Psoas muscle (tissue), 8 donors: ENCODE measurements around the gene ARL16. TPM values are rescaled to one million over a fixed set of nuclear protein-coding genes. Genes with fewer than 3 reads are reported as not detected.

Experiments used
- ATAC-seq, 4 donors: fragments of 200-7000 bp; cut with Tn5 transposase; one replicate each; pipeline ENCODE4 v1.9.1; 2020; ENCODE audit warnings: moderate library complexity in 3 of 4, mild to moderate bottlenecking in 2 of 4
- DNase-seq, 2 donors: peaks; one replicate each; pipeline ENCODE4 v3.0.0-alpha.2; 2020
- H3K27ac ChIP-seq: fragments of 200-600 bp; one replicate; pipeline ENCODE4 v1.8.0; 2022
- H3K27me3 ChIP-seq, 3 donors: fragments of 200-600 bp in 1 of 3; one replicate each; pipeline versions ENCODE4 v1.6.1 to v1.8.0; 2013 to 2022; ENCODE audit warnings: low read length in 2 of 3, mild to moderate bottlenecking in 2 of 3, moderate library complexity in 1 of 3; ENCODE audit not compliant: insufficient read depth in 3 of 3
- H3K36me3 ChIP-seq, 2 donors: fragments of 200-600 bp in 1 of 2; one replicate each; pipeline versions ENCODE4 v1.6.1 to v1.8.0; 2013 to 2022; ENCODE audit warnings: low read depth in 1 of 2, mild to moderate bottlenecking in 1 of 2, moderate library complexity in 1 of 2; ENCODE audit not compliant: insufficient read depth in 1 of 2
- H3K4me1 ChIP-seq: fragments of 200-600 bp; one replicate; pipeline ENCODE4 v1.8.0; 2022
- H3K4me3 ChIP-seq: fragments of 200-600 bp; one replicate; pipeline ENCODE4 v1.8.0; 2022; ENCODE audit warnings: mild to moderate bottlenecking
- H3K9me3 ChIP-seq: fragments of 200-600 bp; one replicate; pipeline ENCODE4 v1.8.0; 2022
- CTCF ChIP-seq: fragments of 200-600 bp; IDR thresholded peaks from one replicate; pipeline ENCODE4 v1.8.0; 2022; ENCODE audit warnings: antibody characterized with exemption
- WGBS, 3 donors: extraction: QIAGEN DNeasy Blood & Tissue Kit; methylation state at CpG; one replicate each; pipeline versions ENCODE4 v1.1.6 to v1.1.7; 2013; 5-methylcytosine and 5-hydroxymethylcytosine counted together
- intact Hi-C, 2 donors: fragments of 100-400 bp; cut with DNase I; formaldehyde crosslinking; loops; one replicate each; pipeline versions ENCODE4 v1.11.0 to v1.14.2; 2022
- polyA plus RNA-seq, 3 donors: library from polyadenylated mRNA; stranded (reverse); fragments of 200-250 nt; gene quantifications; one replicate each; pipeline ENCODE4 v1.2.3, GENCODE V29; 2013
- total RNA-seq, 4 donors: library from RNA; stranded (reverse); fragmentation: NEBNext Ultra II Directional in 2 of 4; extraction: Animal tissue kit (Norgen Biotek cat#: 25700) in 2 of 4; gene quantifications; one replicate each; pipeline versions ENCODE4 v1.2.1 to v1.2.4, GENCODE V29; 2021 to 2023
- donor health status: healthy with polysubstance abuse.
- donor health status: DM: no; HTN: no; CAD: no; lungs with moderate emphysema.
- donor health status: Bipolar disorder and iron deficiency.
- donor health status: healthy.
- donor health status: DM: yes; HTN: yes; CAD: no.
- donor health status: DM: no; HTN: no; CAD: no.
- donor health status: DM: no; HTN: no; CAD: no.
- donor health status: DM: yes; HTN: yes; CAD: no.

The ARL16 gene
- total and polyA plus RNA-seq, 7 donors: 7.8 to 29.3 (median 15.6) TPM

- TF ChIP-seq CTCF: no peak
- Histone ChIP-seq H3K27me3 (peaks cover 0 to 6% (median 2%) of the 10 kb centered on the region in 3 donors), H3K4me1 (peaks cover 17% of the 10 kb centered on the region), H3K27ac (no peak overlapping the region), H3K36me3 (no peaks in the 10 kb centered on the region), H3K9me3 (no peaks in the 10 kb centered on the region), H3K4me3 (no peak overlapping the region)
- 34 to 38% (median 35%) methylated on average over 12 of the region's 12 CpGs for WGBS, 3 donors
- ATAC-seq (peak in 2 of 4 donors; percentile 28 to 39), DNase-seq (no peak)
- intact Hi-C loops: no loop called here
Observed at GRCh38 chr17:81723651-81724209, 40.1 kb upstream of the ARL16 start.

- Histone ChIP-seq H3K4me1 (peaks cover 17% of the 10 kb centered on the region), H3K27ac (no peak overlapping the region), H3K9me3 (no peaks in the 10 kb centered on the region), H3K27me3 (peaks cover 0 to 6% (median 2%) of the 10 kb centered on the region in 3 donors), H3K4me3 (no peak overlapping the region), H3K36me3 (no peaks in the 10 kb centered on the region)
- 38 to 47% (median 43%) methylated on average over 9 to 10 of the region's 10 CpGs for WGBS, 3 donors
- intact Hi-C loops: no loop called here
- no peak for DNase-seq
- TF ChIP-seq CTCF: no peak
- peak; percentile 28 to 59 (median 54) for ATAC-seq
Observed at GRCh38 chr17:81722184-81723120, 38.9 kb upstream of the ARL16 start.

GRCh38 chr17:81720267-81721071, 36.9 kb upstream of the ARL16 start:
- H3K4me3 ChIP-seq: no peak overlapping the region
- 63 to 75% (median 69%) methylated on average over 32 to 33 of the region's 33 CpGs for WGBS, 3 donors
- DNase-seq (no peak), ATAC-seq (no peak)
- intact Hi-C loops: no loop called here
- no peaks in the 10 kb centered on the region for H3K36me3 ChIP-seq
- no peak for TF ChIP-seq CTCF
- no peaks in the 10 kb centered on the region for H3K9me3 ChIP-seq
- peaks cover 0 to 6% (median 2%) of the 10 kb centered on the region in 3 donors for H3K27me3 ChIP-seq
- H3K4me1 ChIP-seq: peaks cover 17% of the 10 kb centered on the region
- no peak overlapping the region for H3K27ac ChIP-seq

GRCh38 chr17:81719410-81720266, 36.0 kb upstream of the ARL16 start:
- no peaks in the 10 kb centered on the region for H3K36me3 ChIP-seq

More at GRCh38 chr17:81719410-81720266, 36.0 kb upstream of the ARL16 start:
- intact Hi-C loops: no loop called here
- Histone ChIP-seq H3K27ac (no peak overlapping the region), H3K4me3 (no peak overlapping the region), H3K9me3 (no peaks in the 10 kb centered on the region), H3K27me3 (peaks cover 0 to 6% (median 2%) of the 10 kb centered on the region in 3 donors), H3K4me1 (peaks cover 17% of the 10 kb centered on the region)
- 61 to 80% (median 67%) methylated on average over 32 of the region's 33 CpGs for WGBS, 3 donors
- TF ChIP-seq CTCF: no peak
- ATAC-seq: no peak
- DNase-seq: no peak
